HepG2 (cell line): ENCODE data around the gene PCNT. TPM values are rescaled to one million over a fixed set of nuclear protein-coding genes. Genes with fewer than 3 reads are reported as not detected.
A peak's percentile ranks its signal among the peaks of the same experiment; 100 is the strongest.

Experiments
- ARNT ChIP-seq: fragments of 450-650 bp; IDR thresholded peaks from 2 replicates; pipeline ENCODE4 v1.6.1; 2017
- FOXA3 ChIP-seq: IDR thresholded peaks from 2 replicates; pipeline ENCODE4 v1.6.1; 2016; ENCODE audit warnings: missing genetic modification reagents, missing compliant biosample characterization
- FOXC1 ChIP-seq: sonication (generic); formaldehyde crosslinking; IDR thresholded peaks from 2 replicates; pipeline ENCODE4 v1.8.0; 2022; ENCODE audit warnings: mild to moderate bottlenecking, missing genetic modification reagents, borderline replicate concordance
- GTF2F1 ChIP-seq: fragments of 150-350 bp; IDR thresholded peaks from 2 replicates; pipeline ENCODE4 v1.6.1; 2014; ENCODE audit warnings: low read length
- MXI1 ChIP-seq: IDR thresholded peaks from 3 replicates; pipeline ENCODE4 v1.6.1; 2012; ENCODE audit warnings: low read depth, low read length, inconsistent platforms, borderline replicate concordance
- PHF21A ChIP-seq: sonication (generic); formaldehyde crosslinking; IDR thresholded peaks from 2 replicates; pipeline ENCODE4 v1.5.0; 2020; ENCODE audit warnings: mild to moderate bottlenecking, missing genetic modification reagents
- SMAD1 ChIP-seq: sonication (generic); formaldehyde crosslinking; IDR thresholded peaks from 2 replicates; pipeline ENCODE4 v1.4.0; 2020; ENCODE audit warnings: missing genetic modification reagents, low read depth, mild to moderate bottlenecking, borderline replicate concordance
- SOX5 ChIP-seq: IDR thresholded peaks from 2 replicates; pipeline ENCODE4 v1.6.1; 2016; ENCODE audit warnings: borderline replicate concordance
- STAG1 ChIP-seq: sonication (generic); formaldehyde crosslinking; IDR thresholded peaks from 2 replicates; pipeline ENCODE4 v1.4.0; 2020; ENCODE audit warnings: missing genetic modification reagents
- TAF1 ChIP-seq: sonication (generic); formaldehyde crosslinking; IDR thresholded peaks from 2 replicates; pipeline ENCODE4 v1.4.0; 2020; ENCODE audit warnings: missing genetic modification reagents
- TOE1 ChIP-seq: sonication (generic); formaldehyde crosslinking; IDR thresholded peaks from 2 replicates; pipeline ENCODE4 v1.4.0; 2020; ENCODE audit warnings: mild to moderate bottlenecking, missing genetic modification reagents
- YY1 ChIP-seq: IDR thresholded peaks from 2 replicates; pipeline ENCODE4 v1.6.1; 2011; ENCODE audit warnings: low read length, low read depth, moderate library complexity, mild to moderate bottlenecking; ENCODE audit not compliant: insufficient read depth, insufficient replicate concordance
- ZC3H13 ChIP-seq: sonication (generic); formaldehyde crosslinking; IDR thresholded peaks from 2 replicates; pipeline ENCODE4 v1.8.1; 2023; ENCODE audit warnings: mild to moderate bottlenecking, missing genetic modification reagents, moderate library complexity
- ZKSCAN1 ChIP-seq: fragments of 150-350 bp; IDR thresholded peaks from 2 replicates; pipeline ENCODE4 v1.6.1; 2014; ENCODE audit warnings: low read length
- ZNF225 ChIP-seq: sonication (generic); formaldehyde crosslinking; IDR thresholded peaks from 2 replicates; pipeline ENCODE4 v1.4.0; 2020; ENCODE audit warnings: mild to moderate bottlenecking, missing genetic modification reagents
- ZNF30 ChIP-seq: sonication (generic); formaldehyde crosslinking; IDR thresholded peaks from 2 replicates; pipeline ENCODE4 v1.5.0; 2020; ENCODE audit warnings: mild to moderate bottlenecking, missing genetic modification reagents
- ZNF546 ChIP-seq: sonication (generic); formaldehyde crosslinking; conservative IDR thresholded peaks from 2 replicates; pipeline ENCODE4 v1.8.1; 2023; ENCODE audit warnings: mild to moderate bottlenecking, missing genetic modification reagents
- ZNF567 ChIP-seq: sonication (generic); formaldehyde crosslinking; IDR thresholded peaks from 2 replicates; pipeline ENCODE4 v1.8.1; 2023; ENCODE audit warnings: mild to moderate bottlenecking, missing genetic modification reagents, borderline replicate concordance
- ZNF766 ChIP-seq: sonication (generic); formaldehyde crosslinking; IDR thresholded peaks from 2 replicates; pipeline ENCODE4 v1.5.0; 2020; ENCODE audit warnings: missing genetic modification reagents, borderline replicate concordance
- ZSCAN9 ChIP-seq: IDR thresholded peaks from 2 replicates; pipeline ENCODE4 v1.6.1; 2016; ENCODE audit warnings: borderline replicate concordance
- polyA plus RNA-seq, 8 experiments: library from polyadenylated mRNA; depleted of rRNA in 3 of 8; stranded (reverse) in 7 of 8; unstranded in 1 of 8; fragments of >200 nt; fragmentation: Illumina TruSeq in 4 of 8; extraction: Trizol in 4 of 8; gene quantifications; 2 replicates each; pipeline versions ENCODE4 v1.2.1 to v1.2.3, GENCODE V29; 2011 to 2016; ENCODE audit warnings: low read depth in 4 of 8, missing spikeins in 1 of 8, mixed read lengths in 1 of 8; ENCODE audit not compliant: insufficient read depth in 1 of 8
- total RNA-seq, 5 experiments: library from RNA; depleted of rRNA; stranded (reverse); fragments of >200 nt; fragmentation: Illumina TruSeq; extraction: Trizol; gene quantifications; 2 replicates each; pipeline ENCODE4 v1.2.3, GENCODE V29; 2016; ENCODE audit warnings: low read depth in 1 of 5
- TF ChIP-seq, protein P1 (sequence below): conservative IDR thresholded peaks from 2 replicates; pipeline ENCODE4 v1.6.1; 2018; ENCODE audit warnings: missing genetic modification reagents
- TF ChIP-seq, protein P2 (sequence below): sonication (generic); formaldehyde crosslinking; IDR thresholded peaks from 2 replicates; pipeline ENCODE4 v1.5.1; 2020; ENCODE audit warnings: missing genetic modification reagents, mild to moderate bottlenecking, borderline replicate concordance
- TF ChIP-seq, protein P3 (sequence below): sonication (generic); formaldehyde crosslinking; IDR thresholded peaks from 2 replicates; pipeline ENCODE4 v1.8.0; 2022; ENCODE audit warnings: missing genetic modification reagents, mild to moderate bottlenecking, moderate library complexity, borderline replicate concordance
- TF ChIP-seq, protein P4 (sequence below): sonication (generic); formaldehyde crosslinking; IDR thresholded peaks from 2 replicates; pipeline ENCODE4 v1.8.0; 2022; ENCODE audit warnings: low read depth, missing genetic modification reagents
- TF ChIP-seq, protein P5 (sequence below): sonication (generic); formaldehyde crosslinking; IDR thresholded peaks from 2 replicates; pipeline ENCODE4 v1.5.1; 2020; ENCODE audit warnings: mild to moderate bottlenecking, missing genetic modification reagents, moderate library complexity

PCNT gene
- total and polyA plus RNA-seq, 2 of the 13 experiments (the other 11 are each of a cell fraction or from before 2014, with no cell fraction given) = 5.6 to 12.4 TPM

DNA sequence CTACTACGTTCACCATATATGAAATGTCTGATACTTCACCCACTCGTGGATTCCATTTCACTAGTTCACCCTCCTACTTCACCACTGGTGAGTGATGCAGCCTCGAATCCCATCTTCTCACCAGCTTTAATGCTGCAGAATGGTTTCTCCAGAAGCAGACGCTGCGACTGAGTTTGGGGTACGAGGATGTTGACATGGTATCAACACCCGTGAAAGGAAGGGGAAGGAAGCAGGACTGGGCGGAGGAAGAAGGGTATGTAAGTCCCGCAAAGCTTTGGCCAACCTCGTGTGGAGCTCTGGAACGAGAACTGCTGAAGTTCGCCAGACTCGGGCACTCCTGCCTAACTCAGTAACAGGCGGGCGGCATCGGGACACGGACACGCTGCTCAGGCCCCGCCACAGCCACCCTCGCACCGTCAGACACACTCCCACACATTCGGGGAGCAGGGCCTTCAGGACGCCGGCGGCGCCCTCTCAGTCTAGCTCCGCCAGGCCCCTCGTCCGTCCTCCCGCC is 133.9 kb downstream of the PCNT start (continued):
- TF ChIP-seq, protein P1, sequence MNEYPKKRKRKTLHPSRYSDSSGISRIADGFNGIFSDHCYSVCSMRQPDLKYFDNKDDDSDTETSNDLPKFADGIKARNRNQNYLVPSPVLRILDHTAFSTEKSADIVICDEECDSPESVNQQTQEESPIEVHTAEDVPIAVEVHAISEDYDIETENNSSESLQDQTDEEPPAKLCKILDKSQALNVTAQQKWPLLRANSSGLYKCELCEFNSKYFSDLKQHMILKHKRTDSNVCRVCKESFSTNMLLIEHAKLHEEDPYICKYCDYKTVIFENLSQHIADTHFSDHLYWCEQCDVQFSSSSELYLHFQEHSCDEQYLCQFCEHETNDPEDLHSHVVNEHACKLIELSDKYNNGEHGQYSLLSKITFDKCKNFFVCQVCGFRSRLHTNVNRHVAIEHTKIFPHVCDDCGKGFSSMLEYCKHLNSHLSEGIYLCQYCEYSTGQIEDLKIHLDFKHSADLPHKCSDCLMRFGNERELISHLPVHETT (CRISPR knock-in tag) = no peak
- TF ChIP-seq PHF21A = no peak
- TF ChIP-seq ZSCAN9 (CRISPR knock-in tag) = no peak
- TF ChIP-seq SMAD1 (CRISPR knock-in tag) = no peak
- no peak for TF ChIP-seq YY1
- TF ChIP-seq ZNF766 (CRISPR knock-in tag) = no peak
- TF ChIP-seq ZC3H13 (CRISPR knock-in tag) = no peak
- TF ChIP-seq FOXC1 (CRISPR knock-in tag) = no peak
- TF ChIP-seq MXI1 = no peak
- TF ChIP-seq, protein P2, sequence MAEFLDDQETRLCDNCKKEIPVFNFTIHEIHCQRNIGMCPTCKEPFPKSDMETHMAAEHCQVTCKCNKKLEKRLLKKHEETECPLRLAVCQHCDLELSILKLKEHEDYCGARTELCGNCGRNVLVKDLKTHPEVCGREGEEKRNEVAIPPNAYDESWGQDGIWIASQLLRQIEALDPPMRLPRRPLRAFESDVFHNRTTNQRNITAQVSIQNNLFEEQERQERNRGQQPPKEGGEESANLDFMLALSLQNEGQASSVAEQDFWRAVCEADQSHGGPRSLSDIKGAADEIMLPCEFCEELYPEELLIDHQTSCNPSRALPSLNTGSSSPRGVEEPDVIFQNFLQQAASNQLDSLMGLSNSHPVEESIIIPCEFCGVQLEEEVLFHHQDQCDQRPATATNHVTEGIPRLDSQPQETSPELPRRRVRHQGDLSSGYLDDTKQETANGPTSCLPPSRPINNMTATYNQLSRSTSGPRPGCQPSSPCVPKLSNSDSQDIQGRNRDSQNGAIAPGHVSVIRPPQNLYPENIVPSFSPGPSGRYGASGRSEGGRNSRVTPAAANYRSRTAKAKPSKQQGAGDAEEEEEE (CRISPR knock-in tag) = no peak
- TF ChIP-seq, protein P3, sequence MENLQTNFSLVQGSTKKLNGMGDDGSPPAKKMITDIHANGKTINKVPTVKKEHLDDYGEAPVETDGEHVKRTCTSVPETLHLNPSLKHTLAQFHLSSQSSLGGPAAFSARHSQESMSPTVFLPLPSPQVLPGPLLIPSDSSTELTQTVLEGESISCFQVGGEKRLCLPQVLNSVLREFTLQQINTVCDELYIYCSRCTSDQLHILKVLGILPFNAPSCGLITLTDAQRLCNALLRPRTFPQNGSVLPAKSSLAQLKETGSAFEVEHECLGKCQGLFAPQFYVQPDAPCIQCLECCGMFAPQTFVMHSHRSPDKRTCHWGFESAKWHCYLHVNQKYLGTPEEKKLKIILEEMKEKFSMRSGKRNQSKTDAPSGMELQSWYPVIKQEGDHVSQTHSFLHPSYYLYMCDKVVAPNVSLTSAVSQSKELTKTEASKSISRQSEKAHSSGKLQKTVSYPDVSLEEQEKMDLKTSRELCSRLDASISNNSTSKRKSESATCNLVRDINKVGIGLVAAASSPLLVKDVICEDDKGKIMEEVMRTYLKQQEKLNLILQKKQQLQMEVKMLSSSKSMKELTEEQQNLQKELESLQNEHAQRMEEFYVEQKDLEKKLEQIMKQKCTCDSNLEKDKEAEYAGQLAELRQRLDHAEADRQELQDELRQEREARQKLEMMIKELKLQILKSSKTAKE (CRISPR knock-in tag) = no peak
- no peak for TF ChIP-seq SOX5 (CRISPR knock-in tag)
- no peak; the same call in 1 of the 2 replicates for TF ChIP-seq ZNF546 (CRISPR knock-in tag)
- no peak for TF ChIP-seq ARNT
- TF ChIP-seq, protein P4, sequence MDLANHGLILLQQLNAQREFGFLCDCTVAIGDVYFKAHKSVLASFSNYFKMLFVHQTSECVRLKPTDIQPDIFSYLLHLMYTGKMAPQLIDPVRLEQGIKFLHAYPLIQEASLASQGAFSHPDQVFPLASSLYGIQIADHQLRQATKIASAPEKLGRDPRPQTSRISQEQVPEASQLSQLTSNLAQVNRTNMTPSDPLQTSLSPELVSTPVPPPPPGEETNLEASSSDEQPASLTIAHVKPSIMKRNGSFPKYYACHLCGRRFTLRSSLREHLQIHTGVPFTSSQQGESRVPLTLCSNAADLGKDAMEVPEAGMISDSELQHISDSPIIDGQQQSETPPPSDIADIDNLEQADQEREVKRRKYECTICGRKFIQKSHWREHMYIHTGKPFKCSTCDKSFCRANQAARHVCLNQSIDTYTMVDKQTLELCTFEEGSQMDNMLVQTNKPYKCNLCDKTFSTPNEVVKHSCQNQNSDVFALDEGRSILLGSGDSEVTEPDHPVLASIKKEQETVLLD (CRISPR knock-in tag) = no peak
- 0 out of 2 replicates have a peak, but pooled peaks have one; percentile 1 for TF ChIP-seq ZNF567
- TF ChIP-seq ZKSCAN1 = no peak
- TF ChIP-seq STAG1 (CRISPR knock-in tag) = no peak
- TF ChIP-seq ZNF30 (CRISPR knock-in tag) = peak; percentile 79; the same call in 1 of the 2 replicates
- TF ChIP-seq TAF1 (CRISPR knock-in tag) = no peak
- TF ChIP-seq GTF2F1 = no peak
- no peak for TF ChIP-seq FOXA3
- TF ChIP-seq, protein P5, sequence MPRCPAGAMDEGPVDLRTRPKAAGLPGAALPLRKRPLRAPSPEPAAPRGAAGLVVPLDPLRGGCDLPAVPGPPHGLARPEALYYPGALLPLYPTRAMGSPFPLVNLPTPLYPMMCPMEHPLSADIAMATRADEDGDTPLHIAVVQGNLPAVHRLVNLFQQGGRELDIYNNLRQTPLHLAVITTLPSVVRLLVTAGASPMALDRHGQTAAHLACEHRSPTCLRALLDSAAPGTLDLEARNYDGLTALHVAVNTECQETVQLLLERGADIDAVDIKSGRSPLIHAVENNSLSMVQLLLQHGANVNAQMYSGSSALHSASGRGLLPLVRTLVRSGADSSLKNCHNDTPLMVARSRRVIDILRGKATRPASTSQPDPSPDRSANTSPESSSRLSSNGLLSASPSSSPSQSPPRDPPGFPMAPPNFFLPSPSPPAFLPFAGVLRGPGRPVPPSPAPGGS (CRISPR knock-in tag) = no peak
- TF ChIP-seq ZNF225 = no peak
- no peak for TF ChIP-seq TOE1
